Osteocyte (in vitro differentiated cells): Measurements from ENCODE around the gene DMBX1. TPM values are rescaled to one million over a fixed set of nuclear protein-coding genes. Genes with fewer than 3 reads are reported as not detected.

Experiments used
- DNase-seq: peaks from one replicate; pipeline ENCODE4 v3.0.0; 2021; ENCODE audit warnings: mixed read lengths; ENCODE audit not compliant: unreplicated experiment; ENCODE audit errors: extremely low spot score
- H3K27ac Mint-ChIP-seq: one replicate; pipeline ENCODE4 v1.8.0; 2021; ENCODE audit warnings: mild to moderate bottlenecking, mixed read lengths; ENCODE audit not compliant: unreplicated experiment
- H3K27me3 Mint-ChIP-seq: one replicate; pipeline ENCODE4 v1.8.0; 2021; ENCODE audit warnings: mixed read lengths; ENCODE audit not compliant: unreplicated experiment
- H3K36me3 Mint-ChIP-seq: one replicate; pipeline ENCODE4 v1.8.0; 2021; ENCODE audit warnings: mixed read lengths; ENCODE audit not compliant: unreplicated experiment
- H3K4me1 Mint-ChIP-seq: one replicate; pipeline ENCODE4 v1.8.0; 2021; ENCODE audit warnings: mixed read lengths; ENCODE audit not compliant: unreplicated experiment
- H3K4me3 Mint-ChIP-seq: one replicate; pipeline ENCODE4 v1.8.0; 2021; ENCODE audit warnings: mild to moderate bottlenecking, moderate library complexity, mixed read lengths; ENCODE audit not compliant: unreplicated experiment
- H3K9me3 Mint-ChIP-seq: one replicate; pipeline ENCODE4 v1.8.0; 2021; ENCODE audit warnings: mixed read lengths; ENCODE audit not compliant: unreplicated experiment
- total RNA-seq: library from RNA; stranded (reverse); gene quantifications from 2 replicates; pipeline ENCODE4 v1.2.1, GENCODE V29; 2021
- TF ChIP-seq, protein P1 (sequence below): fragments of 200-600 bp; sonication (generic); IDR thresholded peaks from 2 replicates; pipeline ENCODE4 v1.5.0; 2021; ENCODE audit warnings: antibody characterized with exemption, mild to moderate bottlenecking, moderate library complexity

Gene DMBX1
- total RNA-seq, 1 donor from 2014 or later, result not detected

- Mint-ChIP-seq H3K27ac (no peak overlapping the region), H3K4me3 (peak overlapping the region; percentile 72), H3K9me3 (no peaks in the 10 kb centered on the region), H3K36me3 (no peaks in the 10 kb centered on the region), H3K4me1 (peaks cover 8% of the 10 kb centered on the region), H3K27me3 (peaks cover 53% of the 10 kb centered on the region)
- TF ChIP-seq, protein P1, sequence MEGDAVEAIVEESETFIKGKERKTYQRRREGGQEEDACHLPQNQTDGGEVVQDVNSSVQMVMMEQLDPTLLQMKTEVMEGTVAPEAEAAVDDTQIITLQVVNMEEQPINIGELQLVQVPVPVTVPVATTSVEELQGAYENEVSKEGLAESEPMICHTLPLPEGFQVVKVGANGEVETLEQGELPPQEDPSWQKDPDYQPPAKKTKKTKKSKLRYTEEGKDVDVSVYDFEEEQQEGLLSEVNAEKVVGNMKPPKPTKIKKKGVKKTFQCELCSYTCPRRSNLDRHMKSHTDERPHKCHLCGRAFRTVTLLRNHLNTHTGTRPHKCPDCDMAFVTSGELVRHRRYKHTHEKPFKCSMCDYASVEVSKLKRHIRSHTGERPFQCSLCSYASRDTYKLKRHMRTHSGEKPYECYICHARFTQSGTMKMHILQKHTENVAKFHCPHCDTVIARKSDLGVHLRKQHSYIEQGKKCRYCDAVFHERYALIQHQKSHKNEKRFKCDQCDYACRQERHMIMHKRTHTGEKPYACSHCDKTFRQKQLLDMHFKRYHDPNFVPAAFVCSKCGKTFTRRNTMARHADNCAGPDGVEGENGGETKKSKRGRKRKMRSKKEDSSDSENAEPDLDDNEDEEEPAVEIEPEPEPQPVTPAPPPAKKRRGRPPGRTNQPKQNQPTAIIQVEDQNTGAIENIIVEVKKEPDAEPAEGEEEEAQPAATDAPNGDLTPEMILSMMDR, result no peak
- DNase-seq, result no peak
Observed at GRCh38 chr1:46466477-46467182, 23.0 kb upstream of the DMBX1 start.

DNA sequence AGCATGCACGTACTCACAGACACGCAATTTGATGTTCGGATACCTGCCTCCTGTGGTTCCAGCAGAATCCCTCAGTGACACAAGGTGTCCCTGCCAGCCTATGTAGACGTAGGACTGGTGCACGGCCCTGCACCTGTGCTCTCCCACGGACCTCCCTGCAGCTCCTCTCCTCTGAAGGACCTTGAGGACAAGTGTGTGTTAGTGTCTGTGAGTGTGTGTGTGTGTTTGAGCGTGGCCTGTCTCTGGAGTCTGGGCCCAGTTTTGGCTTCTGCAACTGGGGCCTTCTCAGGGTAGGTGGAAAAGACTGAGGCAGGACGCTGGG lies 22.5 kb upstream of the DMBX1 start:
- Mint-ChIP-seq H3K27me3 (peaks cover 52% of the 10 kb centered on the region), H3K27ac (no peak overlapping the region)

DNA sequence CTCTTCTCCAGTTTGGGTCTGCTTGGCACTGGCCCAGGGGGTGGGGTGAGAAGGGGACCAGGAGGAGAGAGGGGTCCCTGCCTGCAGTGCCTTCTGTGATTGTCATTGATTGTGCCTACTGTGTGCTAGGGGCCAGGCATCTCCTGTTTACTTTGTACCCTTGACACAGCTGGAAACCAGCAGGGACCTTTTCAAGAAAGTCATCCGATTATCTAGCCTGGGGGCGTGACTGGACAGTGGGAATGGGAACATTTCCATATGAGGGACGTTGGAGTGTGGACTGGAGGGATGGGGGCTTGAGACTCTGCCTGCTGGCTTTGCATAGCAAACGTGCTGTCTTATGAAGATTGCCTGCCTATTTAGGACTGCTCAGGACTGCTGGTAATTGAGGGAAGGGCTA lies 19.8 kb upstream of the DMBX1 start:
- Mint-ChIP-seq H3K4me1 (peaks cover 8% of the 10 kb centered on the region), H3K36me3 (no peaks in the 10 kb centered on the region), H3K9me3 (no peaks in the 10 kb centered on the region), H3K27me3 (peaks cover 47% of the 10 kb centered on the region), H3K4me3 (no peak overlapping the region), H3K27ac (no peak overlapping the region)
- DNase-seq, result no peak
- TF ChIP-seq, protein P1, result no peak

More for the DNA sequence above, 22.5 kb upstream of the DMBX1 start:
- TF ChIP-seq, protein P1, result no peak
- Mint-ChIP-seq H3K4me3 (peak overlapping the region; percentile 72), H3K9me3 (no peaks in the 10 kb centered on the region), H3K36me3 (no peaks in the 10 kb centered on the region), H3K4me1 (peaks cover 8% of the 10 kb centered on the region)
- no peak for DNase-seq

- peaks cover 40% of the 10 kb centered on the region for H3K27me3 Mint-ChIP-seq
Observed at GRCh38 chr1:46471848-46472492, 17.7 kb upstream of the DMBX1 start.

More at GRCh38 chr1:46471848-46472492, 17.7 kb upstream of the DMBX1 start:
- no peak for DNase-seq
- Mint-ChIP-seq H3K4me1 (peaks cover 5% of the 10 kb centered on the region), H3K36me3 (no peaks in the 10 kb centered on the region), H3K9me3 (no peaks in the 10 kb centered on the region), H3K27ac (no peak overlapping the region), H3K4me3 (no peak overlapping the region)
- TF ChIP-seq, protein P1, result no peak
